GM12872 (cell line): ENCODE results near the gene SLC6A19.

Experiments used
- TF ChIP-seq, protein P1 (sequence below): IDR thresholded peaks from 3 replicates; pipeline ENCODE4 v1.5.1; 2011; ENCODE audit warnings: low read depth, mild to moderate bottlenecking, low read length, moderate library complexity; ENCODE audit not compliant: insufficient read depth

The SLC6A19 gene

DNA sequence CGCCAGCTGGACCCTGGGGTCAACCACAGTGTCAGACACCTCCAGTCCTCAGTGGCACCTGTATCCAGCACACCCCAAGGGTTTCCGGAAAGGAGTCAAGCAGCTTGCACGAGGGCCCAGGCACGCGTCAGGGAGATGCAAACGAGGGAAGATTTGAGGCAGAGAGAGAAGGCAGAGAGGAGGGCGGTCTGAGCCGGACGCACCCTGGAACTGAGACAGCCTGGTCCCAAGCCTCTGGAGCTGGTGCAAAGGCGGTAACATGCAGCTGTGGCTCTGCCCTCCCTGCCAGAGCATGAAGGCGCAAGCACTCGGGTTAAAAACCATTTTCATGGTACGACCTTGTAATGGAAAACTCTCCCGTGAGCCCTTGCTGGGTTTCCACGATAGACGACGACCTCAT, 56.0 kb downstream of the SLC6A19 start:
- TF ChIP-seq, protein P1, sequence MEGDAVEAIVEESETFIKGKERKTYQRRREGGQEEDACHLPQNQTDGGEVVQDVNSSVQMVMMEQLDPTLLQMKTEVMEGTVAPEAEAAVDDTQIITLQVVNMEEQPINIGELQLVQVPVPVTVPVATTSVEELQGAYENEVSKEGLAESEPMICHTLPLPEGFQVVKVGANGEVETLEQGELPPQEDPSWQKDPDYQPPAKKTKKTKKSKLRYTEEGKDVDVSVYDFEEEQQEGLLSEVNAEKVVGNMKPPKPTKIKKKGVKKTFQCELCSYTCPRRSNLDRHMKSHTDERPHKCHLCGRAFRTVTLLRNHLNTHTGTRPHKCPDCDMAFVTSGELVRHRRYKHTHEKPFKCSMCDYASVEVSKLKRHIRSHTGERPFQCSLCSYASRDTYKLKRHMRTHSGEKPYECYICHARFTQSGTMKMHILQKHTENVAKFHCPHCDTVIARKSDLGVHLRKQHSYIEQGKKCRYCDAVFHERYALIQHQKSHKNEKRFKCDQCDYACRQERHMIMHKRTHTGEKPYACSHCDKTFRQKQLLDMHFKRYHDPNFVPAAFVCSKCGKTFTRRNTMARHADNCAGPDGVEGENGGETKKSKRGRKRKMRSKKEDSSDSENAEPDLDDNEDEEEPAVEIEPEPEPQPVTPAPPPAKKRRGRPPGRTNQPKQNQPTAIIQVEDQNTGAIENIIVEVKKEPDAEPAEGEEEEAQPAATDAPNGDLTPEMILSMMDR: no peak

DNA sequence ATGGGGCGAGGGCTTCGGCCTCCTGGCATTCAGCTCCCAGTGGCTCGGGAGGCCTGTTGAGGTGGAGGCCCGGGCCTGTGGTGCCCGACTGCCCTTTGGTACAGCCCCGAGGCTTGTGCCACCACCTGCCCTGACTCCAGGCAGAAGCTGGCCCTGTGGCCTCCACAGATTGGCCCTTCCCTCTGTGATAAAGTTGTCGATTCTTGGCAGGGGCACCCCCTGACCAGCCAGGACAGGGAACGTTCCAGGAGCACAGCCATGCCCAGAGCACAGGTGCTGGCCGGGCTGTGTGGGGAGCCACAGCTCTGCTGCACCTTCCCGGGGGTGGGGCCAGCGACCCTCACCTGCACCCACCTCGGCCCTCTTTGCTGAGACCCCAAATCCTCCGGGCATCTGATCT, 56.4 kb downstream of the SLC6A19 start:
- TF ChIP-seq, protein P1: no peak

DNA sequence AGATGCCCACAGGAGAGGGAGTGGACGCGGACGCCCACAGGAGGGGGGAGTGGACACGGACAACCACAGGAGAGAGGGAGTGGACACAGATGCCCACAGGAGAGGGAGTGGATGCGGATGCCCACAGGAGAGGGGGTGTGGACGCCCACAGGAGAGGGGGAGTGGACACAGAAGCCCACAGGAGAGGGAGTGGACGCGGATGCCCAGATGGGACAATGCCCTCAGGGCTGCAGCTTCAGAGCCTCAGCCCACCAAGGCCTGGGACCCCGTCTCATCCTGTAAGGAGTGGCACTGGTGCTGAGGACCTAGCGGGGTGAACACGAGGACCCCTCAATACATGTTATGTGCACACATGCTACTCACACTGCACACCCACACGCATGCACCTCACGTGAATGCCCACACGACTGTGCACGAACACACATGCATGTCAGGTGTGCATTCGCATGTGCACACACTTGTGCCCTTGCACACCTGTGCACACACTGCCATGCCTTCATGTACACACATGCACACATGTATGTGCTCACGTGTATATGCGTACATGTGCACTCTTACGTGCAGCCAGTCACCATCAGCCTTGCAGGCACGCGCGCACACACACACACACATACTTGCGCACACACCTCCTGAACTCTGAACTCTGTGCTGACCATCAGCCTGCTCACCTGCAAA, 58.5 kb downstream of the SLC6A19 start:
- TF ChIP-seq, protein P1: no peak

DNA sequence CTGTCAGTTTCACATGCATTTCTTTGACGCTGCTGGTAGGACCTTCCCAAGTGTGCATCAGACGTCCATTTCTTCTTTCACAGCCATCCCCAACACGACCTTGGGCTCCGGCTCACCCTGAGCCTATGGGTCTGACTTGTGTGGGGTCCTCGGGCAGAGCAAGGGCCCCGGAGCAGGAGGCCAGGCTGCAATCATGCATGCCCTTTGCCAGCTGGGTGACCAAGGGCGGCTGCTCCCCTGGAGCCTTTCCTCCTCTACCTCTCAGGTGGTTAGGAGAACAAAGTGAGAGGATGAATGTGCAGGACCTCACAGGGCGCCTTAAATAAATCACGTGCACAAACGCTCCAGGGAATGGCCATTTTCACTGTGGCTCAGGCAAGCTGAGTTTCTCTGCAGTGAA, 60.2 kb downstream of the SLC6A19 start:
- TF ChIP-seq, protein P1: no peak

DNA sequence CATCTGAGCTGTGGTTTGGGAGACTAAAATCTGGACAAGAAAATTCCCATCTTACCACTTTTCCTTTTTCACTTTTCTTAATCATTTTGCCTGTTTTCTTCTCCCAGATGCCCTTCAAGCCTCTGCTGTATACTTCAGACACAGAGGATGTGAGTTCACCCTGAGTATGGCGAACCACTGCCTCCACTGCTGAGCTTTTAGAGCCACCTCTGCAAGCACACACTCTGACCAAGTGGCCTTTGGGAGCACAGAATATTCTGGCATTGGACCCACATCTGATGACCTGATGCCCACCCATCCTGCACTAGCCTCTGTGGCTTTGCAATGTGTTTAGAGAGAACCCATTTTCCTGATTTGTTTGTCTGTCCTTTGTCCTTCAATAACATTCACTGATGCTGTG, 61.0 kb downstream of the SLC6A19 start:
- TF ChIP-seq, protein P1: no peak

GRCh38 chr5:1264211-1264610, 62.8 kb downstream of the SLC6A19 start:
- TF ChIP-seq, protein P1: no peak

GRCh38 chr5:1265026-1265425, 63.6 kb downstream of the SLC6A19 start:
- TF ChIP-seq, protein P1: no peak
